ENCODE measurements around the gene CFAP47. TPM values are rescaled to one million over a fixed set of nuclear protein-coding genes. Genes with fewer than 3 reads are reported as not detected.
"Not testable (repeated sequence)": the region's sequence is repeated elsewhere in the genome, so short reads cannot be mapped to it uniquely, and the experiment has no call there.

The CFAP47 gene
- polyA plus RNA-seq, 3 donors = 0.58 to 1.6 (median 0.68) TPM

GRCh38 chrX:36218801-36219200 is 299.3 kb downstream of the CFAP47 start:
- no peak for DNase-seq

- not testable (repeated sequence) for DNase-seq
Measured at GRCh38 chrX:36234840-36235528, 315.4 kb downstream of the CFAP47 start.

GRCh38 chrX:36241397-36241796 is 321.9 kb downstream of the CFAP47 start:
- DNase-seq = no peak

- DNase-seq = no peak
Measured at GRCh38 chrX:36266155-36266554, 346.6 kb downstream of the CFAP47 start.

GRCh38 chrX:36310136-36310535 is 390.6 kb downstream of the CFAP47 start:
- no peak for DNase-seq

GRCh38 chrX:36314303-36314702 is 394.8 kb downstream of the CFAP47 start:
- DNase-seq = no peak

GRCh38 chrX:36334572-36334971 is 415.0 kb downstream of the CFAP47 start:
- no peak for DNase-seq

- no peak for DNase-seq
Measured at GRCh38 chrX:36336751-36337150, 417.2 kb downstream of the CFAP47 start.

- no peak for DNase-seq
Measured at GRCh38 chrX:36344301-36344700, 424.8 kb downstream of the CFAP47 start.

- no peak for DNase-seq
Measured at GRCh38 chrX:36348509-36348908, 429.0 kb downstream of the CFAP47 start.

GRCh38 chrX:36357855-36358254 is 438.3 kb downstream of the CFAP47 start:
- DNase-seq = no peak

- no peak for DNase-seq
Measured at GRCh38 chrX:36364262-36364661, 444.7 kb downstream of the CFAP47 start.

- no peak for DNase-seq
Measured at GRCh38 chrX:36383495-36383894, 464.0 kb downstream of the CFAP47 start.

GRCh38 chrX:36388901-36389300 is 469.4 kb downstream of the CFAP47 start:
- DNase-seq = no peak

GRCh38 chrX:36401774-36402173 is 482.2 kb downstream of the CFAP47 start:
- no peak for DNase-seq

- DNase-seq = no peak
Measured at GRCh38 chrX:36407836-36408235, 488.3 kb downstream of the CFAP47 start.

GRCh38 chrX:36414056-36414455 is 494.5 kb downstream of the CFAP47 start:
- DNase-seq = no peak

- no peak for DNase-seq
Measured at GRCh38 chrX:36422368-36422767, 502.8 kb downstream of the CFAP47 start.

- DNase-seq = no peak
Measured at GRCh38 chrX:36431819-36432218, 512.3 kb downstream of the CFAP47 start.

GRCh38 chrX:36434522-36434921 is 515.0 kb downstream of the CFAP47 start:
- no peak for DNase-seq

All from renal pelvis (tissue), 4 donors.